AG10803 (cell line): ENCODE results near the gene CD300LB.

Source experiments
- DNase-seq: peaks from one replicate; pipeline ENCODE4 v3.0.0; 2010; ENCODE audit warnings: low read depth
- H3K4me3 ChIP-seq: 2 replicates; pipeline ENCODE4 v1.5.1; 2011; ENCODE audit warnings: mild to moderate bottlenecking, low read length, control low read depth
- TF ChIP-seq, protein P1 (sequence below): conservative IDR thresholded peaks from 2 replicates; pipeline ENCODE4 v1.5.1; 2011; ENCODE audit warnings: mild to moderate bottlenecking, low read length, control low read depth, inconsistent platforms

The CD300LB gene

GRCh38 chr17:74532115-74532514 lies 840 bp upstream of the CD300LB start:
- H3K4me3 ChIP-seq, result no peak overlapping the region
- TF ChIP-seq, protein P1, sequence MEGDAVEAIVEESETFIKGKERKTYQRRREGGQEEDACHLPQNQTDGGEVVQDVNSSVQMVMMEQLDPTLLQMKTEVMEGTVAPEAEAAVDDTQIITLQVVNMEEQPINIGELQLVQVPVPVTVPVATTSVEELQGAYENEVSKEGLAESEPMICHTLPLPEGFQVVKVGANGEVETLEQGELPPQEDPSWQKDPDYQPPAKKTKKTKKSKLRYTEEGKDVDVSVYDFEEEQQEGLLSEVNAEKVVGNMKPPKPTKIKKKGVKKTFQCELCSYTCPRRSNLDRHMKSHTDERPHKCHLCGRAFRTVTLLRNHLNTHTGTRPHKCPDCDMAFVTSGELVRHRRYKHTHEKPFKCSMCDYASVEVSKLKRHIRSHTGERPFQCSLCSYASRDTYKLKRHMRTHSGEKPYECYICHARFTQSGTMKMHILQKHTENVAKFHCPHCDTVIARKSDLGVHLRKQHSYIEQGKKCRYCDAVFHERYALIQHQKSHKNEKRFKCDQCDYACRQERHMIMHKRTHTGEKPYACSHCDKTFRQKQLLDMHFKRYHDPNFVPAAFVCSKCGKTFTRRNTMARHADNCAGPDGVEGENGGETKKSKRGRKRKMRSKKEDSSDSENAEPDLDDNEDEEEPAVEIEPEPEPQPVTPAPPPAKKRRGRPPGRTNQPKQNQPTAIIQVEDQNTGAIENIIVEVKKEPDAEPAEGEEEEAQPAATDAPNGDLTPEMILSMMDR, result no peak
- no peak for DNase-seq

- DNase-seq, result no peak
- TF ChIP-seq, protein P1, result no peak
- no peak overlapping the region for H3K4me3 ChIP-seq
These were observed 484 bp downstream of the CD300LB start for GRCh38 chr17:74530831-74531150.

- TF ChIP-seq, protein P1, result no peak
- no peak overlapping the region for H3K4me3 ChIP-seq
- no peak for DNase-seq
These were observed 2.0 kb downstream of the CD300LB start for GRCh38 chr17:74529243-74529642.

GRCh38 chr17:74528491-74529199 lies 2.6 kb downstream of the CD300LB start:
- H3K4me3 ChIP-seq, result no peak overlapping the region
- TF ChIP-seq, protein P1, result no peak
- no peak for DNase-seq

DNA sequence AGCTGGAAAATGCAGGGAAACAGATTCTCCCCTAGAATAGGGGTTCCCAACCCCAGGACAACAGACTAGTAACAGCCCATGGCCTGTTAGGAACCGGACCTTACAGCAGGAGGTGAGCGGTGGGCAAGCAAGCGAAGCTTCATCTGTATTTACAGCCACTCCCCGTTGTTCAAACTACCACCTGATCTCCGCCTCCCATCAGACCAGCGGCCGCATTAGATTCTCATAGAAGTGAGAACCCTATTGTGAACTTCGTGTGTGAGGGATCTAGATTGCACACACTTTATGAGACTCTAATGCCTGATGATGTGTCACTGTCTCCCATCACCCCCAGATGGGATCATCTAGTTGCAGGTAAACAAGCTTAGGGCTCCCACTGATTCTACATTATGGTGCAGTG lies 3.5 kb downstream of the CD300LB start:
- TF ChIP-seq, protein P1, result no peak
- no peak overlapping the region for H3K4me3 ChIP-seq
- no peak for DNase-seq

- no peak for DNase-seq
- H3K4me3 ChIP-seq, result no peak overlapping the region
- TF ChIP-seq, protein P1, result no peak
These were observed 4.2 kb downstream of the CD300LB start for GRCh38 chr17:74527081-74527480.

GRCh38 chr17:74526681-74527080 lies 4.6 kb downstream of the CD300LB start:
- H3K4me3 ChIP-seq, result no peak overlapping the region
- DNase-seq, result no peak
- TF ChIP-seq, protein P1, result no peak
